Keratinocyte (primary cell): ENCODE results near the gene SLC44A5. TPM values are rescaled to one million over a fixed set of nuclear protein-coding genes. Genes with fewer than 3 reads are reported as not detected.

Source experiments
- DNase-seq: peaks from one replicate; pipeline ENCODE4 v3.0.0-alpha.2; 2011; ENCODE audit warnings: low read depth, missing footprints, low spot score
- FAIRE-seq: peaks from 2 replicates; lab custom pipeline; 2011; peaks lifted over from hg19 to GRCh38; lab: Jason Lieb, UNC
- H2AFZ ChIP-seq: 2 replicates; pipeline ENCODE4 v1.6.0; 2012; ENCODE audit warnings: low read length, control low read depth, inconsistent platforms; ENCODE audit not compliant: control insufficient read depth
- H3K27ac ChIP-seq: 2 replicates; pipeline ENCODE4 v1.5.1; 2011; ENCODE audit warnings: low read length; ENCODE audit not compliant: control insufficient read depth, insufficient read depth
- H3K27me3 ChIP-seq: 3 replicates; pipeline ENCODE4 v1.6.0; 2011; ENCODE audit warnings: low read length; ENCODE audit not compliant: control insufficient read depth, insufficient read depth; ENCODE audit errors: extremely low read depth
- H3K36me3 ChIP-seq, 2 experiments: 2 replicates in 1 of 2; 3 replicates in 1 of 2; pipeline ENCODE4 v1.5.1; 2011; ENCODE audit warnings: low read length in 2 of 2, mild to moderate bottlenecking in 1 of 2; ENCODE audit not compliant: control insufficient read depth in 2 of 2, insufficient read depth in 2 of 2; ENCODE audit errors: extremely low read depth in 1 of 2
- H3K4me1 ChIP-seq: 3 replicates; pipeline ENCODE4 v1.5.1; 2011; ENCODE audit warnings: low read length; ENCODE audit not compliant: control insufficient read depth, insufficient read depth; ENCODE audit errors: extremely low read depth
- H3K4me2 ChIP-seq: 3 replicates; pipeline ENCODE4 v1.6.0; 2011; ENCODE audit warnings: low read depth, low read length; ENCODE audit not compliant: control insufficient read depth, insufficient read depth; ENCODE audit errors: extremely low read depth
- H3K4me3 ChIP-seq, 3 experiments: fragments of 200-600 bp in 1 of 3; sonication (generic) in 1 of 3; 2 replicates in 2 of 3; 3 replicates in 1 of 3; pipeline ENCODE4 v1.5.1; 2011 to 2016; ENCODE audit warnings: low read length in 3 of 3, mild to moderate bottlenecking in 3 of 3, control low read depth in 2 of 3, inconsistent platforms in 1 of 3, low read depth in 1 of 3, mixed read lengths in 1 of 3, mixed run types in 1 of 3, moderate library complexity in 1 of 3; ENCODE audit not compliant: control insufficient read depth in 2 of 3, insufficient read depth in 2 of 3; ENCODE audit errors: extremely low read depth in 1 of 3
- H3K79me2 ChIP-seq: 2 replicates; pipeline ENCODE4 v1.6.0; 2012; ENCODE audit warnings: low read length; ENCODE audit not compliant: control insufficient read depth, insufficient read depth
- H3K9ac ChIP-seq: 3 replicates; pipeline ENCODE4 v1.6.0; 2011; ENCODE audit warnings: low read length; ENCODE audit not compliant: control insufficient read depth, insufficient read depth; ENCODE audit errors: extremely low read depth
- H3K9me1 ChIP-seq: 3 replicates; pipeline ENCODE4 v1.6.0; 2011; ENCODE audit warnings: low read length; ENCODE audit not compliant: control insufficient read depth, insufficient read depth; ENCODE audit errors: extremely low read depth
- H3K9me3 ChIP-seq: 2 replicates; pipeline ENCODE4 v1.5.1; 2012; ENCODE audit warnings: low read depth, low read length; ENCODE audit not compliant: control insufficient read depth
- H4K20me1 ChIP-seq: 3 replicates; pipeline ENCODE4 v1.6.0; 2011; ENCODE audit warnings: low read length; ENCODE audit not compliant: control insufficient read depth, insufficient read depth; ENCODE audit errors: extremely low read depth
- CTCF ChIP-seq, 3 experiments: IDR thresholded peaks in 1 of 3; conservative IDR thresholded peaks in 1 of 3; optimal IDR thresholded peaks in 1 of 3; 2 replicates in 2 of 3; 3 replicates in 1 of 3; pipeline versions ENCODE3 to v1.5.1; 2011; ENCODE audit warnings: low read length in 3 of 3, mild to moderate bottlenecking in 3 of 3, moderate library complexity in 2 of 3, control low read depth in 1 of 3, inconsistent platforms in 1 of 3; ENCODE audit not compliant: insufficient read depth in 2 of 3; ENCODE audit errors: extremely low read depth in 1 of 3
- EZH2 ChIP-seq: IDR thresholded peaks from one replicate; pipeline ENCODE4 v1.6.1; 2012; ENCODE audit warnings: inconsistent platforms, mild to moderate bottlenecking, low read length, moderate library complexity
- dilution Hi-C: fragments of 300-500 bp; cut with MboI; formaldehyde crosslinking; loops from one replicate; pipeline ENCODE4 v1.7.0; 2020; ENCODE audit warnings: low sequenced_read_pairs; ENCODE audit not compliant: extremely low pct_ligation_motif_present
- polyA plus RNA-seq, 5 experiments: library from polyadenylated mRNA; depleted of rRNA in 3 of 5; stranded (reverse) in 3 of 5; stranded (forward) in 1 of 5; unstranded in 1 of 5; fragments of >200 nt; gene quantifications; 1 replicate in 1 of 5; 2 replicates in 3 of 5; 3 replicates in 1 of 5; pipeline versions ENCODE4 v1.2.1 to v1.2.3, GENCODE V29; 2011 to 2012; ENCODE audit warnings: missing spikeins in 2 of 5, low read depth in 1 of 5, low replicate concordance in 1 of 5

The SLC44A5 gene
- polyA plus RNA-seq, 1 donor (not counting 4 experiments of a cell fraction or from before 2014, with no cell fraction given) = 0.72 TPM

GRCh38 chr1:75334876-75335389 is 276.0 kb downstream of the SLC44A5 start:
- no peak overlapping the region for H3K4me2 ChIP-seq
- dilution Hi-C loops = no loop called here
- no peak for DNase-seq
- H2AFZ ChIP-seq = no peak overlapping the region
- no peaks in the 10 kb centered on the region for H4K20me1 ChIP-seq
- no peak for FAIRE-seq
- H3K9ac ChIP-seq = no peak overlapping the region
- no peak for TF ChIP-seq EZH2
- TF ChIP-seq CTCF (optimal IDR thresholded peaks at IDR 0.05 in 1 of 3, IDR thresholded peaks at IDR 0.05 in 1 of 3, conservative IDR thresholded peaks at IDR 0.05 in 1 of 3; ENCODE audit: extremely low read depth in 1 of 3, insufficient read depth in 2 of 3, low read length in 3 of 3) = no peak
- H3K9me1 ChIP-seq = no peaks in the 10 kb centered on the region
- H3K4me1 ChIP-seq = no peaks in the 10 kb centered on the region
- H3K9me3 ChIP-seq = no peaks in the 10 kb centered on the region
- H3K27ac ChIP-seq = no peak overlapping the region
- H3K27me3 ChIP-seq = no peaks in the 10 kb centered on the region
- no peak overlapping the region for H3K4me3 ChIP-seq
- H3K36me3 ChIP-seq = no peaks in the 10 kb centered on the region
- H3K79me2 ChIP-seq = no peaks in the 10 kb centered on the region

- no peak for FAIRE-seq
- H3K9me3 ChIP-seq = no peaks in the 10 kb centered on the region
Observed at GRCh38 chr1:75330624-75331023, 280.3 kb downstream of the SLC44A5 start.

More at GRCh38 chr1:75330624-75331023, 280.3 kb downstream of the SLC44A5 start:
- no peak for DNase-seq
- no peak for TF ChIP-seq CTCF (optimal IDR thresholded peaks at IDR 0.05 in 1 of 3, IDR thresholded peaks at IDR 0.05 in 1 of 3, conservative IDR thresholded peaks at IDR 0.05 in 1 of 3; ENCODE audit: extremely low read depth in 1 of 3, insufficient read depth in 2 of 3, low read length in 3 of 3)
- no peak for TF ChIP-seq EZH2
- Histone ChIP-seq H3K27me3 (no peaks in the 10 kb centered on the region), H4K20me1 (no peaks in the 10 kb centered on the region), H3K27ac (no peak overlapping the region), H3K36me3 (no peaks in the 10 kb centered on the region), H3K9ac (no peak overlapping the region), H2AFZ (no peak overlapping the region), H3K4me1 (no peaks in the 10 kb centered on the region), H3K9me1 (no peaks in the 10 kb centered on the region), H3K79me2 (no peaks in the 10 kb centered on the region), H3K4me3 (no peak overlapping the region), H3K4me2 (no peak overlapping the region)
- dilution Hi-C loops = no loop called here
